HG02870 (cell line): Measurements from ENCODE around the gene MT1X.

Source experiments
- ATAC-seq: cut with Tn5 transposase; IDR thresholded peaks from one replicate; pipeline ENCODE4 v1.9.1; 2021; ENCODE audit warnings: mild to moderate bottlenecking, moderate library complexity; ENCODE audit not compliant: unreplicated experiment

MT1X gene

GRCh38 chr16:56675685-56676210, 6.5 kb upstream of the MT1X start:
- ATAC-seq: no peak

GRCh38 chr16:56677474-56677873, 4.8 kb upstream of the MT1X start:
- ATAC-seq: no peak

GRCh38 chr16:56679078-56679730, 3.1 kb upstream of the MT1X start:
- ATAC-seq: no peak

DNA sequence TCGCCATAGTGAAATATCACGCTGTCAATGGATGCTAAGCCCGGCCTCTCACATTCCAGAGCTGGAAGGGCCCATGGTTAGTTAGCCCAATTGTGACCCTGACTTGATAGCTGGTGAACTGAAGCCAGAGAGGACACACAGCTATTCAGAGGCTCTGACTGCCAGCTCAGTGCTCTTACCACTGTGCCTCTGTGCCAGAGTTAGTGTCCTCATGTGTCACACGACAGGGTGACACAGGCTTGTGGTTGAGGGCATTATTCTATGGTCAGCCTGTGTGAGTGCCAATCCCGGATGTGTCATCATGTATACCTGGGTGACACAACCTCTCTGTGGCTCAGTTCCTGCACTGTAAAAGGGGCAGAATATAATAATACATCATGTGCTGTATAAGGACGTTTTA, 2.5 kb upstream of the MT1X start:
- no peak for ATAC-seq

DNA sequence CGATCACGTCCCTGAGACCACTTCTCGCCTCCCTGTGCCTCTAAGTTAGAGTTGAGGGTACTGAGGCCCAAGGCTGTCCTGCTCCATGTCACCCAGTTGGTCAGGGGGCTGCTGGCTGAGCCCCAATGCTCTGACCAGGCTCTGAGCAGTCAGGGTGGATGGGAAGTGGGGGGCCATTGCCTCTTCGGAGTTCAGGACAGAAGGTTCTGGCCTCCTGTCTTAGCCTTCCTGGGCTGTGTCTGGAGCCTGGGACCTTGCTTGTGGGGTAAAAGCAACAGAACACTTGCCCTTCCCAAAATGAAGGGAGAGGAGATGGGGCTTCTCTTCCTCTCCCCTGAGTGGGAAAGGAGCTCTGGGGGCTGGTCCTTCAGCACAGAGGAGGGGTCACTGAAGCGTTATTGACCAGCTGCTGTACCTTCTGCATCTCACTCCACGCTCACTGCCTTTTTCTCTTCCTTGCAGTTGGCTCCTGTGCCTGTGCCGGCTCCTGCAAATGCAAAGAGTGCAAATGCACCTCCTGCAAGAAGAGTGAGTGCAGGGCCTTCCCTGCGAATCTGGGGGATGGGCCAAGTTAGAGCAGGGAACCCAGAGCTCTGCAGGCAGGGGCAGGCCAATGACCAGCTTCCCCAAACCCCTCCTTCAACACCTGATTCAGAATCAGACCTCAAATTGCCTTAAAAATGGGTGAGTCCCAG, 580 bp downstream of the MT1X start:
- ATAC-seq: peak; percentile 3

GRCh38 chr16:56683424-56684172, 1.3 kb downstream of the MT1X start:
- ATAC-seq: no peak

DNA sequence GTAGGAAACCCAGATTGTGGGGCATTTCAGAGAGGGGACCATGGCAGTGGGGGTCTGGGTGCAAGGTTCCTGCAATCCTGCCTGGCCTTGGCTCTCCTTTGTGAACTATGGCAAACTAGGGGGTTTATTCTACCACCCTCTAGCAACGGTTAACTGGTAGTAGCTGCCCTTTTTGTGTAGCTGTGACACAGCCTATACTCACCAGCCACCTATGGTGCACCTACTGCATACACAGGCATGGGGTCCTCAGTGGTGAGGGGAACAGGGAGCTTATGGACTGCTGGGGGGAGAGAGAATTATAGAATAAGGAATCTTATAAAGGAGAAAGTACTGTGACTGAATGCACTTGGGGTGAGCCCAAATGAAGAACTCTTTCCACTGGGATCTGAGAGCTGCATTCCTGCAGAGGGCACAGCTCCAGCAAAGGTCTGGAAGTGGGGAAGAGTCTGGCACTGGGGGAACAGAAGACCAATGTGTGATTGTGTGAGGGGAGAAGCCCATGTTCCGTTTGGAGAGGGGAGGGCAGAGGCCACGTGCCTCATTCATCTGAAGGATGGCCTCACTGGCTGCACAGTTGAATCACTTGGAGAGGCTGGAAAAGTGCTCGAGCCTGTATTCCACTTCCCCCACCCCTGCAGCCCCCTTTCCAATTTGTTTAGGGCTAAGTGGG, 2.1 kb downstream of the MT1X start:
- no peak for ATAC-seq

DNA sequence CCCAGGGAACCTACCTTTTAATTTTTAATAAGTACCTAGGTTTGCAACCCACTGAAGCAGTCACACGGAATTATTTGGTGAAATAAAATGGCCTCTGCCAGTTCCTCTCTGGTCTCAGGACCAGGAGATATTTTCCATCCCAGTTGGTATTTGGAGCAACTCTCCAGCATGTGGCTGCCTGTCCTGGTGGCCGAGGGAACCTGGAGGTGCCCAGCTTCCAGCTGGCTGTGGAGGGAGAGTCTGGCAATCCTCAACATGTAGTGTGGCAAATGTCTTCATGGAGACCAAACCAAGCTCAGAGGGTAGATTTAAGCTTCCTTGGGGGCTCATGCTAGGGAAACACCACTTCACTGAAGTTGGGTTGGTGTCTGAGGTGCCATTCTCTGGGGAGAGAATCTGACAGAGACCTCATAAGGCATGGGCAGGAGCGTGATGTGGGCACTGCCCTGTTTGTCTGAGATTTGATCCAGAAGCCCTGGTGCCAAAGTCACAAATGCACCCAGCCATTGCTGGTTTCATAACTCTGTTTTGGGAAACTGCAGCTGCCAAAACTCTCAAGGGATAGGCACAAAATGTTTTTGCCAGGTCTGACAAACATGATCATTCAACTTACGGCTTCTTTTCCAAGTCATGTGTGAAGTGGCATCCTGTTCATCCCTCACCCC, 2.8 kb downstream of the MT1X start:
- ATAC-seq: no peak

GRCh38 chr16:56686758-56687157, 4.5 kb downstream of the MT1X start:
- ATAC-seq: no peak

- no peak for ATAC-seq
These were observed 6.5 kb downstream of the MT1X start for GRCh38 chr16:56688762-56689161.

DNA sequence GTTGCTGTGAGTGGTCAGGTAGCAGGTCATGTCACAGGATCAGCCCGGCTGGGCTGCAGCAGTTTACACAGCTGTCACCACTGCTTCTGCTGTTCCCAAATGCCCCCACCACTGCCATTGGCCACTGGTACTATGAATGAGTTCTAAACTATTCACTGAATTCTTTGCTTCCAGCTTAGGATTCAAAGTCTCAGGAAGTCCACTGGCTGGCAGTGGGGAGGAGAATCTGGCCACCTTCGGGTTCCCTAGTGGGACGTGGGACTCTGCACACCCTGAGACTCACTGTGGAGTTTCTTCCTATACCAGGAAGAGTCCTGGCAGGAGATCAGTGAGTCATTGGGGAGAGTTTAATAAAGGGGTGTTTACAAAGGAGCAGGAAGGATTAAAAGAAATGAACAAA, 6.9 kb downstream of the MT1X start:
- no peak for ATAC-seq

- ATAC-seq: no peak
These were observed 8.3 kb downstream of the MT1X start for GRCh38 chr16:56690420-56691122.

- no peak for ATAC-seq
These were observed 9.6 kb downstream of the MT1X start for GRCh38 chr16:56691885-56692284.

GRCh38 chr16:56695246-56695645, 13.0 kb downstream of the MT1X start:
- no peak for ATAC-seq

DNA sequence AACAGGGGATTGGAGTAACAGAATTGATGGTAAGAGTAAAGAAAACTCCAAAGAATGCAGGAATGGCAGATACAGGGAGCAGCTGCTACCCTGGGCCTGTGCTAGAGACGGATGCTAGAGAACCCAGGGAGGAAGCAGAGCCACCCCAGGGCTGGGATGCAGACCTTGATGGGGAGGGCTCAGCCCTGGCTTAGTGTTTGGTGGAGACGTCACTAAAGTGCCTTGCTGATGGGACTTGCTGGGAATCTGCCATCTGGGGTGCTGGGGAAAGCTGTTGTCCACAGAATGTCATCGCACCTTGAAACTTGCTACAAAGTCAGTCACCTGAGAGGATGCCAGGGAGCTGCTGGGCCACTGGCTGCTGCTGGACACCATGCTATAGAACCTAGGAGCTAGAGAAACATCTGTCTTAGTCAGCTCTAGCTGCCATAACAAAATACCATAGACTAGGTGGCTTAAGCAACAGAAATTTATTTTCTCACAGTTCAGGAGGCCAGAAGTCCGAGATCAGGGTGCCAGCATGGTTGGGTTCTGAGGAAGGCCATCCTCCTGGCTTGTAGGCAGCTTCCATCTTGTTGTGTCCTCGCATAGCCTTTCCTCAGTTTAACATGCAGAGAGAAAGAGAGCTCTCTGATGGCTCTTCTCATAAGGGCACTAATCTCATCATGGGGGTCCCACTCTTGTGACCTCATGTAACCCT, 15.3 kb downstream of the MT1X start:
- ATAC-seq: no peak

DNA sequence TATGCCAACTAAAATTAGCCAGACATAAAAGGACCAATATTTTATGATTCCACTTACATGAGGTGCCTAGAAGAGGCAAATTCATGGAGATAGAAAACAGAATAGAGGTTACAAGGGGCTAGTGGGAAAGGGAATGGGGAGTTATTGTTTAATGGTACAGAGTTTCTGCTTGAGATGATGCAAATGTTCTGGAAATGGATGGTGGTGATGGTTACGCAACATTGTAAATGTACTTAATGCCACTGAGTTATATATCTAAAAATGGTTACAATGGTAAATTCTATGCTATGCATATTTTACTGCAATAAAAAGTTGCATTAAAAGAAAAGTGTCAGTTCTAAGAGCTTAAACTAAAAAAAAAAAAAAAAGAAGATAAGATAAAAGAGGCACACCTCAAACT, 17.9 kb downstream of the MT1X start:
- no peak for ATAC-seq

DNA sequence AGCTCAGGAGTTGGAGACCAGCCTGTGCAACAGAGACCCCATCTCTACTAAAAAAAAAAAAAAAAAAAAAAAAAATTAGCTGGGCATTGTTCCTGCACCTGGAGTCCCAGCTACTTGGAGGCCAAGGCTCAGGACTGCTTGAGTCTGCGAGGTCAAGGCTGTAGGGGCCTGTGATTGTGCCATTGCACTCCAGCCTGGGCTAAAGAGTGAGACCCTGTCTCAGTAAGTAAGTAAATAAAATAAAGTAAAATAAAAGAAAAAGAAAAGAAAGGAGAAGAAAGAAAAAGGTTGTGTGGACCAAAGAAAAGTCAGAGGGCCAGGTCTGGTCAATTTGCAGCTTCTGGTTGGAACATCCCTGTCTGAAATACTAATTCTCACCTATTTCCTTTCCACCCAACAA, 18.4 kb downstream of the MT1X start:
- ATAC-seq: no peak

- ATAC-seq: no peak
These were observed 19.3 kb downstream of the MT1X start for GRCh38 chr16:56701534-56701933.

GRCh38 chr16:56702836-56703235, 20.6 kb downstream of the MT1X start:
- ATAC-seq: no peak
